Mucosa of descending colon (tissue), 3 donors: ENCODE data around the gene RASSF5. TPM values are rescaled to one million over a fixed set of nuclear protein-coding genes. Genes with fewer than 3 reads are reported as not detected.
A peak's percentile ranks its signal among the peaks of the same experiment; 100 is the strongest.

Experiments used
- ATAC-seq: fragments of 200-7000 bp; cut with Tn5 transposase; one replicate; pipeline ENCODE4 v1.9.1; 2020; ENCODE audit warnings: mild to moderate bottlenecking, moderate library complexity
- DNase-seq, 3 donors: peaks; one replicate each; pipeline ENCODE4 v3.0.0-alpha.2; 2020
- H3K36me3 ChIP-seq: fragments of 200-600 bp; one replicate; pipeline ENCODE4 v1.8.0; 2021; ENCODE audit warnings: low read depth, mild to moderate bottlenecking
- H3K4me1 ChIP-seq: fragments of 200-600 bp; one replicate; pipeline ENCODE4 v1.8.0; 2021; ENCODE audit warnings: low read depth, mild to moderate bottlenecking
- H3K4me3 ChIP-seq: fragments of 200-600 bp; one replicate; pipeline ENCODE4 v1.8.0; 2021; ENCODE audit warnings: mild to moderate bottlenecking
- H3K9me3 ChIP-seq: fragments of 200-600 bp; one replicate; pipeline ENCODE4 v1.8.0; 2021; ENCODE audit warnings: mild to moderate bottlenecking
- CTCF ChIP-seq: fragments of 200-600 bp; IDR thresholded peaks from one replicate; pipeline ENCODE4 v1.8.0; 2022; ENCODE audit warnings: antibody characterized with exemption, mild to moderate bottlenecking
- intact Hi-C, 2 donors: fragments of 100-400 bp; cut with DNase I in 1 of 2; cut with micrococcal nuclease in 1 of 2; formaldehyde crosslinking; loops; one replicate each; pipeline versions ENCODE4 v1.11.0 to v1.11.1; 2022; cut with DNase I, micrococcal nuclease
- total RNA-seq, 3 donors: library from RNA; stranded (reverse); fragmentation: NEBNext Ultra II Directional in 2 of 3; extraction: Animal tissue kit (Norgen Biotek cat#: 25700) in 2 of 3; gene quantifications; one replicate each; pipeline versions ENCODE4 v1.2.1 to v1.2.4, GENCODE V29; 2021 to 2023
- donor health status: DM: no; HTN: no; CAD: no; lungs with moderate emphysema.
- donor health status: DM: no; HTN: no; CAD: no.
- donor health status: DM: no; HTN: yes; CAD: no.

RASSF5 gene
- total RNA-seq, 3 donors from 2014 or later, result 5.3 to 7.6 (median 5.8) TPM

GRCh38 chr1:206631085-206631509 is 123.8 kb downstream of the RASSF5 start:
- intact Hi-C loops, result loop anchor here (10.0 kb wide), 2 partner anchors 84 to 284 kb away; no protein-coding TSS in a partner anchor

GRCh38 chr1:206633708-206634121 is 126.4 kb downstream of the RASSF5 start:
- H3K9me3 ChIP-seq, result no peaks in the 10 kb centered on the region
- no peak for TF ChIP-seq CTCF
- DNase-seq, result no peak
- no peaks in the 10 kb centered on the region for H3K36me3 ChIP-seq
- H3K4me1 ChIP-seq, result peaks cover 12% of the 10 kb centered on the region
- intact Hi-C loops, result loop anchor here (10.0 kb wide), 2 partner anchors 81 to 281 kb away; no protein-coding TSS in a partner anchor
- no peak overlapping the region for H3K4me3 ChIP-seq
- peak; percentile 3 for ATAC-seq

More at GRCh38 chr1:206631085-206631509, 123.8 kb downstream of the RASSF5 start:
- peak; percentile 11 for ATAC-seq
- Histone ChIP-seq H3K4me3 (no peak overlapping the region), H3K36me3 (no peaks in the 10 kb centered on the region), H3K9me3 (no peaks in the 10 kb centered on the region), H3K4me1 (peaks cover 11% of the 10 kb centered on the region)
- no peak for TF ChIP-seq CTCF
- peak in 2 of 3 donors; percentile 27 to 65 for DNase-seq

- Histone ChIP-seq H3K36me3 (no peaks in the 10 kb centered on the region), H3K9me3 (no peaks in the 10 kb centered on the region), H3K4me3 (no peak overlapping the region), H3K4me1 (peaks cover 12% of the 10 kb centered on the region)
- intact Hi-C loops, result loop anchor here (10.0 kb wide), 2 partner anchors 80 to 280 kb away; no protein-coding TSS in a partner anchor
- ATAC-seq, result peak; percentile 65
- TF ChIP-seq CTCF, result peak; percentile 61
- peak; percentile 91 to 97 (median 91) for DNase-seq
Observed at GRCh38 chr1:206634365-206635079, 127.2 kb downstream of the RASSF5 start.

GRCh38 chr1:206635080-206635977 is 128.0 kb downstream of the RASSF5 start, which contains the start of gene DYRK3:
DYRK3 (plus strand) TSS chr1:206635536; CDS start chr1:206635704, 168 bp downstream.
- DNase-seq, result peak; percentile 94 to 96 (median 96)
- Histone ChIP-seq H3K4me1 (peaks cover 12% of the 10 kb centered on the region), H3K4me3 (peak within 1 kb of the TSS; percentile 48), H3K9me3 (no peaks in the 10 kb centered on the region), H3K36me3 (no peaks in the 10 kb centered on the region)
- intact Hi-C loops, result loop anchor here (10.0 kb wide), 2 partner anchors 79 to 279 kb away; no protein-coding TSS in a partner anchor
- ATAC-seq, result peak; percentile 99
- TF ChIP-seq CTCF, result peak; percentile 11

GRCh38 chr1:206635978-206636345 is 128.6 kb downstream of the RASSF5 start:
- intact Hi-C loops, result loop anchor here (10.0 kb wide), 2 partner anchors 79 to 279 kb away; no protein-coding TSS in a partner anchor
- Histone ChIP-seq H3K36me3 (no peaks in the 10 kb centered on the region), H3K9me3 (no peaks in the 10 kb centered on the region), H3K4me1 (peaks cover 12% of the 10 kb centered on the region), H3K4me3 (peak overlapping the region; percentile 48)
- no peak for ATAC-seq
- TF ChIP-seq CTCF, result no peak
- DNase-seq, result no peak
